Peyer's patch (tissue), 4 donors: ENCODE measurements around the gene SMIM21. TPM values are rescaled to one million over a fixed set of nuclear protein-coding genes. Genes with fewer than 3 reads are reported as not detected.

Experiments
- DNase-seq, 3 donors: peaks; one replicate each; pipeline ENCODE4 v3.0.0-alpha.2; 2017 to 2019
- H3K27ac ChIP-seq, 4 donors: fragments of 200-600 bp; sonication (generic); one replicate each; pipeline ENCODE4 v1.5.1; 2016 to 2019
- H3K27me3 ChIP-seq, 2 donors: fragments of 200-600 bp; sonication (generic); one replicate each; pipeline ENCODE4 v1.5.1; 2019
- H3K36me3 ChIP-seq, 3 donors: fragments of 200-600 bp; sonication (generic); one replicate each; pipeline ENCODE4 v1.5.1; 2016 to 2019
- H3K4me1 ChIP-seq, 4 donors: fragments of 200-600 bp; sonication (generic); one replicate each; pipeline ENCODE4 v1.5.1; 2016 to 2019
- H3K4me3 ChIP-seq, 4 donors: fragments of 200-600 bp; sonication (generic); 1 replicate in 3 of 4; 2 replicates in 1 of 4; pipeline ENCODE4 v1.5.1; 2016 to 2019; ENCODE audit warnings: mild to moderate bottlenecking in 1 of 4
- H3K9me3 ChIP-seq, 4 donors: fragments of 200-600 bp; sonication (generic); one replicate each; pipeline ENCODE4 v1.5.1; 2016 to 2019; ENCODE audit warnings: mild to moderate bottlenecking in 1 of 4
- POLR2A ChIP-seq, 2 donors: fragments of 450-650 bp; IDR thresholded peaks; one replicate each; pipeline ENCODE4 v1.5.1; 2017; ENCODE audit warnings: antibody characterized with exemption in 2 of 2, mild to moderate bottlenecking in 2 of 2, moderate library complexity in 2 of 2
- total RNA-seq, 4 donors: library from RNA; depleted of rRNA; stranded (reverse); fragments of >200 nt; gene quantifications; one replicate each; pipeline ENCODE4 v1.1.0, GENCODE V29; 2016
- TF ChIP-seq, protein P1 (sequence below), 6 experiments: fragments of 450-650 bp in 4 of 6; fragments of 200-600 bp in 2 of 6; sonication (generic) in 1 of 6; IDR thresholded peaks; one replicate each; pipeline ENCODE4 v1.5.1; 2017 to 2019; ENCODE audit warnings: antibody characterized with exemption in 6 of 6, mild to moderate bottlenecking in 3 of 6, moderate library complexity in 1 of 6

Gene SMIM21
- total RNA-seq, 4 donors from 2014 or later = not detected

DNA sequence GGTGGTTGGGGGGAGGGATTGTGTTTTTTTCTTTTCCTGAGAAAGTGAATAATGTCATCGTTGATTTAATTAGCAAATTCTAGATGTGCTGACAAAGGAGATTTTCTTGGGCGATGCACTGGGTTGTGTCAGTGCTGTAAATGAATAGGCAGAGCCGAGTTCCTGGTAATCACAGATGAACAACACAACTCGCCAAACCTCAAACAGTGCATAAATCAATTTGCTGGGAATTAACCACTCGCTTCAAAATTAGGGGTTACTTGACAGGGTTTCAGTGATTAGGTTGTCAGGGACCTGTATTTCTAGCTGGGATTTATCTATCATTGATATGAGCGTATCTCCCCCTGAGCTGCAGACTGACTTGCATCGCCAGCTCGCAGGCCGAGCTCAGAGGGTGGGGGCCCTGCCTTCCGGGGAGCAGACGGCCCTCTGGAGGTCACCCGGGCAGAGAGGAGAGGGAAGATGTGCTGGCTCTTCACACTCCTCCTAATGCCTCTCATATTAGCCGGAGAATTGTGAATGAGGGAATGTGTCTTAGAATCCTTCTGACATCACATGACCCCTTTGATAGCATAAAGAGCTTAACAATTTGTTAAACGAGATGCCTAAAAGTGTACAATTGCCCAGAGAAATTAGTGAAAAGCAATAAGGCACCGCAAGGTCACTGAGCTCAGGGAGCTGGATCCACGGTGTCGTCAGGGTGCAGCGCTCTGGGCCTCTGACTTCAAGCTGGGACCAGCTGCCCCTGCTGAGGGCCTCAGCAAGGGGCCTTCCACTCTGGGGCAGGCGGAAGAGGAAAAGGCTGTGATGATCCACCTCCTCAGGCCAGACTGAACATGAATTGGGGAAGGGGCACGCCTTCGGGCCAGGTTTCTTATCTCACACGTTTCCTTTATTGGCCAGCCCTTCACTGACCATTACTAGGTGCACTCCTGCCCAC lies 48.9 kb downstream of the SMIM21 start:
- Histone ChIP-seq H3K4me3 (no peak overlapping the region), H3K4me1 (no peaks in the 10 kb centered on the region), H3K36me3 (no peaks in the 10 kb centered on the region), H3K27me3 (no peaks in the 10 kb centered on the region), H3K9me3 (no peaks in the 10 kb centered on the region), H3K27ac (no peak overlapping the region)
- no peak for DNase-seq
- TF ChIP-seq POLR2A (IDR thresholded peaks at IDR 0.05) = no peak
- TF ChIP-seq, protein P1, sequence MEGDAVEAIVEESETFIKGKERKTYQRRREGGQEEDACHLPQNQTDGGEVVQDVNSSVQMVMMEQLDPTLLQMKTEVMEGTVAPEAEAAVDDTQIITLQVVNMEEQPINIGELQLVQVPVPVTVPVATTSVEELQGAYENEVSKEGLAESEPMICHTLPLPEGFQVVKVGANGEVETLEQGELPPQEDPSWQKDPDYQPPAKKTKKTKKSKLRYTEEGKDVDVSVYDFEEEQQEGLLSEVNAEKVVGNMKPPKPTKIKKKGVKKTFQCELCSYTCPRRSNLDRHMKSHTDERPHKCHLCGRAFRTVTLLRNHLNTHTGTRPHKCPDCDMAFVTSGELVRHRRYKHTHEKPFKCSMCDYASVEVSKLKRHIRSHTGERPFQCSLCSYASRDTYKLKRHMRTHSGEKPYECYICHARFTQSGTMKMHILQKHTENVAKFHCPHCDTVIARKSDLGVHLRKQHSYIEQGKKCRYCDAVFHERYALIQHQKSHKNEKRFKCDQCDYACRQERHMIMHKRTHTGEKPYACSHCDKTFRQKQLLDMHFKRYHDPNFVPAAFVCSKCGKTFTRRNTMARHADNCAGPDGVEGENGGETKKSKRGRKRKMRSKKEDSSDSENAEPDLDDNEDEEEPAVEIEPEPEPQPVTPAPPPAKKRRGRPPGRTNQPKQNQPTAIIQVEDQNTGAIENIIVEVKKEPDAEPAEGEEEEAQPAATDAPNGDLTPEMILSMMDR (IDR thresholded peaks at IDR 0.05) = no peak

DNA sequence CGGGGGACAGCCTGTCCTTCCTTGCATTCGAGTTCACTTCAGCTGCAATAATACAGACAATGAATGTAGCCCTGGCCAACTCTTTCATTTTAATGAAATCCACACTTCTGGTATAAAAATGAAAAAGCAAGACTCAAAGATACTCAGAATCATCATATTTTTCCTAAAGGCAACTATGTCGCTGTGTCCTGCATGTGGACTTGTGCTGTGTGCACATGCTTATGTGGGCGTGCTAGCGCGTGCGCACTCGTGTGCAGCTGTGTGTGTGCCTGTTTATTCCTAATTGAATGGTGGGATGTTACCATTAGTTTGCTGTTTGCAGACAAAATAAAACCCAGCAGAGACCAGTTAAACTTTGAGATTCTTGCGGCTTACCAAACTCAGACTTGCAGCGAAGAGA lies 49.6 kb downstream of the SMIM21 start:
- TF ChIP-seq, protein P1 (IDR thresholded peaks at IDR 0.05) = no peak
- TF ChIP-seq POLR2A (IDR thresholded peaks at IDR 0.05) = no peak
- H3K4me1 ChIP-seq = no peaks in the 10 kb centered on the region
- no peaks in the 10 kb centered on the region for H3K27me3 ChIP-seq
- H3K4me3 ChIP-seq = no peak overlapping the region
- no peak overlapping the region for H3K27ac ChIP-seq
- no peaks in the 10 kb centered on the region for H3K36me3 ChIP-seq
- DNase-seq = no peak
- H3K9me3 ChIP-seq = no peaks in the 10 kb centered on the region

DNA sequence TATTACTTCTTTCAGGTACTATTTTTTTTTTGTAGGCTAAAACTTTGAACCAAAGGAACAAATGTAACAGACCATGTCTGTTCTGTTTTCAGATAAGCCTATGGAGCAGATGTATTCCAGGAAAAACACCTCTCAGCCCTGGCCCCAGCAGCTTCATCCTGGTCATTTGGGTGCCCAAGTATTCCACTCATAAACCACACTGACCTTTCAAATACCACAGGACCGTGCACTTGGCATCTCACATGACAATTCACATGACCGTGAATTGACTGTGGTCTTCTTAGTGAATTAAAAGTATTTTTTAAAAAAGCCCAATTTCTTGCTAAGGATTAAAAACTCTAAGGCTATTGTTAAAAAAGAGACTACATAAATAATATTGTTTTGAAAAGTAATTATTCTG lies 50.2 kb downstream of the SMIM21 start:
- Histone ChIP-seq H3K4me1 (no peaks in the 10 kb centered on the region), H3K36me3 (no peaks in the 10 kb centered on the region), H3K4me3 (no peak overlapping the region), H3K27ac (no peak overlapping the region), H3K9me3 (no peaks in the 10 kb centered on the region), H3K27me3 (no peaks in the 10 kb centered on the region)
- no peak for DNase-seq
- no peak for TF ChIP-seq POLR2A (IDR thresholded peaks at IDR 0.05)
- TF ChIP-seq, protein P1 (IDR thresholded peaks at IDR 0.05) = no peak

GRCh38 chr18:75376004-75376403 lies 51.5 kb downstream of the SMIM21 start:
- H3K4me3 ChIP-seq = no peak overlapping the region
- no peak overlapping the region for H3K27ac ChIP-seq
- no peaks in the 10 kb centered on the region for H3K9me3 ChIP-seq
- no peaks in the 10 kb centered on the region for H3K4me1 ChIP-seq
- TF ChIP-seq POLR2A (IDR thresholded peaks at IDR 0.05) = no peak
- TF ChIP-seq, protein P1 (IDR thresholded peaks at IDR 0.05) = no peak
- H3K27me3 ChIP-seq = no peaks in the 10 kb centered on the region
- no peaks in the 10 kb centered on the region for H3K36me3 ChIP-seq
- no peak for DNase-seq

DNA sequence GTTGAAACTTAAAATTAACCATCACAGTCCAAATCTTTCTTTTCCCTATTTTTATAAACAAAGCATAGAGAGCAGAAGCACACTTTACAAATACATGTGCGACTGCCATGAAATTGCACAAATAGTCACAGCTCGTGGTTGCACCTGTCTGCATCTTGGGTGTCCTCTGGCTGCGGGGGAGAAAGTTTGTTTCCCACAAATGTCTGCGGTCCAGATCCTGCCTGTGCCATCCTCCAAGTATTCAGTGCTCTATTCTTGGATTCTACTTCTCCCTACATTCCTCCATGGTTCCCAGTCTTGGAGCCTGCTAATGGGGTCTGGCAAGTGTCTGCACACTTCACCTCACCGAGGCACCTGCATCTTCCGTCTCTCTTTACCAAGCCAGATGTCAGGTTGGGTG lies 52.2 kb downstream of the SMIM21 start:
- TF ChIP-seq, protein P1 (IDR thresholded peaks at IDR 0.05) = no peak
- no peak for TF ChIP-seq POLR2A (IDR thresholded peaks at IDR 0.05)
- Histone ChIP-seq H3K27ac (no peak overlapping the region), H3K36me3 (no peaks in the 10 kb centered on the region), H3K4me3 (no peak overlapping the region), H3K9me3 (no peaks in the 10 kb centered on the region), H3K4me1 (no peaks in the 10 kb centered on the region), H3K27me3 (no peaks in the 10 kb centered on the region)
- DNase-seq = no peak
